Activated B cell treated with CpG ODN at 0.5 μM for 24 hours (primary cell): ENCODE data around the gene NANOS1. TPM values are rescaled to one million over a fixed set of nuclear protein-coding genes. Genes with fewer than 3 reads are reported as not detected.

Experiments used
- ATAC-seq: fragments of 200-7000 bp; cut with Tn5 transposase; one replicate; pipeline ENCODE4 v1.10.0; 2021; ENCODE audit warnings: low read depth, mild to moderate bottlenecking, moderate library complexity
- CTCF ChIA-PET: fragments of 350-600 bp; sonication (Branson Sonifier 250); formaldehyde crosslinking; loops from one replicate; lab custom pipeline; 2021; ENCODE audit warnings: antibody characterized with exemption; lab: Charles Lee
- POLR2A ChIA-PET: fragments of 350-600 bp; sonication (Branson Sonifier 250); formaldehyde crosslinking; loops from one replicate; lab custom pipeline; 2021; ENCODE audit warnings: antibody characterized with exemption; lab: Charles Lee
- DNase-seq: peaks from one replicate; pipeline ENCODE4 v3.0.0; 2022
- H3K27ac Mint-ChIP-seq: one replicate; pipeline ENCODE4 v1.8.0; 2020; ENCODE audit warnings: mixed read lengths
- H3K27me3 Mint-ChIP-seq: one replicate; pipeline ENCODE4 v1.8.0; 2021; ENCODE audit warnings: mixed read lengths
- H3K36me3 Mint-ChIP-seq: one replicate; pipeline ENCODE4 v1.8.0; 2021; ENCODE audit warnings: low read depth, mixed read lengths
- H3K4me1 Mint-ChIP-seq: one replicate; pipeline ENCODE4 v1.8.0; 2021; ENCODE audit warnings: mixed read lengths
- H3K4me3 Mint-ChIP-seq: one replicate; pipeline ENCODE4 v1.8.0; 2020; ENCODE audit warnings: mild to moderate bottlenecking, mixed read lengths
- H3K9me3 Mint-ChIP-seq: one replicate; pipeline ENCODE4 v1.8.0; 2020; ENCODE audit warnings: mixed read lengths
- CTCF ChIP-seq: fragments of 200-600 bp; IDR thresholded peaks from one replicate; pipeline ENCODE4 v1.8.0; 2022; ENCODE audit warnings: antibody characterized with exemption, mild to moderate bottlenecking
- intact Hi-C: fragments of 100-400 bp; cut with micrococcal nuclease; formaldehyde crosslinking; loops from one replicate; pipeline ENCODE4 v1.15.1; 2024
- total RNA-seq: library from RNA; stranded (reverse); gene quantifications from 2 replicates; pipeline ENCODE4 v1.2.3, GENCODE V29; 2022

The NANOS1 gene
- total RNA-seq, 1 donor from 2014 or later: 0.33 TPM

- intact Hi-C loops: no loop called here
- H3K4me1 Mint-ChIP-seq: peaks cover 5% of the 10 kb centered on the region
- peaks cover 18% of the 10 kb centered on the region for H3K27me3 Mint-ChIP-seq
- H3K9me3 Mint-ChIP-seq: peaks cover 11% of the 10 kb centered on the region
- H3K36me3 Mint-ChIP-seq: peaks cover 9% of the 10 kb centered on the region
- ATAC-seq: no peak
- POLR2A ChIA-PET: no interaction called here
- no peak for TF ChIP-seq CTCF
- no peak for DNase-seq
- no peak overlapping the region for H3K4me3 Mint-ChIP-seq
- CTCF ChIA-PET: no interaction called here
- H3K27ac Mint-ChIP-seq: no peak overlapping the region
These were observed 47.1 kb upstream of the NANOS1 start for GRCh38 chr10:118982366-118982765.

- no peak for ATAC-seq
- no peak for DNase-seq
- Mint-ChIP-seq H3K36me3 (peaks cover 9% of the 10 kb centered on the region), H3K9me3 (peaks cover 11% of the 10 kb centered on the region), H3K4me3 (no peak overlapping the region), H3K27me3 (peaks cover 17% of the 10 kb centered on the region), H3K27ac (no peak overlapping the region), H3K4me1 (peaks cover 5% of the 10 kb centered on the region)
- ChIA-PET CTCF (no interaction called here), POLR2A (no interaction called here)
- intact Hi-C loops: no loop called here
- no peak for TF ChIP-seq CTCF
These were observed 46.3 kb upstream of the NANOS1 start for GRCh38 chr10:118983263-118983662.

- H3K27me3 Mint-ChIP-seq: peaks cover 11% of the 10 kb centered on the region
- CTCF ChIA-PET: no interaction called here
These were observed 43.9 kb upstream of the NANOS1 start for GRCh38 chr10:118985576-118985975.

GRCh38 chr10:118986815-118987790 is 42.4 kb upstream of the NANOS1 start:
- intact Hi-C loops: loop anchor here (5.0 kb wide), 1 partner anchor 1055 kb away; no protein-coding TSS in a partner anchor
- ChIA-PET CTCF (no interaction called here), POLR2A (no interaction called here)
- no peak overlapping the region for H3K27ac Mint-ChIP-seq
- H3K9me3 Mint-ChIP-seq: peaks cover 13% of the 10 kb centered on the region
- no peak for TF ChIP-seq CTCF
- DNase-seq (no peak), ATAC-seq (no peak)
- H3K27me3 Mint-ChIP-seq: peaks cover 5% of the 10 kb centered on the region
- peaks cover 5% of the 10 kb centered on the region for H3K4me1 Mint-ChIP-seq
- no peak overlapping the region for H3K4me3 Mint-ChIP-seq
- peaks cover 9% of the 10 kb centered on the region for H3K36me3 Mint-ChIP-seq

More at GRCh38 chr10:118985576-118985975, 43.9 kb upstream of the NANOS1 start:
- DNase-seq (no peak), ATAC-seq (no peak)
- no peak for TF ChIP-seq CTCF
- Mint-ChIP-seq H3K4me1 (peaks cover 5% of the 10 kb centered on the region), H3K4me3 (no peak overlapping the region), H3K36me3 (peaks cover 9% of the 10 kb centered on the region), H3K9me3 (peaks cover 13% of the 10 kb centered on the region), H3K27ac (no peak overlapping the region)
- POLR2A ChIA-PET: no interaction called here
- intact Hi-C loops: loop anchor here (5.0 kb wide), 1 partner anchor 1057 kb away; no protein-coding TSS in a partner anchor

GRCh38 chr10:118990326-118990725 is 39.2 kb upstream of the NANOS1 start:
- Mint-ChIP-seq H3K27me3 (peaks cover 2% of the 10 kb centered on the region), H3K36me3 (peaks cover 4% of the 10 kb centered on the region), H3K4me3 (no peak overlapping the region), H3K4me1 (peaks cover 5% of the 10 kb centered on the region), H3K9me3 (peaks cover 6% of the 10 kb centered on the region), H3K27ac (no peak overlapping the region)
- ATAC-seq: no peak
- ChIA-PET POLR2A (no interaction called here), CTCF (no interaction called here)
- DNase-seq: no peak
- intact Hi-C loops: no loop called here
- no peak for TF ChIP-seq CTCF
